HepG2 (cell line): ENCODE data around the gene MYLK. TPM values are rescaled to one million over a fixed set of nuclear protein-coding genes. Genes with fewer than 3 reads are reported as not detected.

Experiments
- ASH2L ChIP-seq: fragments of 300-600, 200-600 bp; sonication (generic); IDR thresholded peaks from 2 replicates; pipeline ENCODE4 v1.7.0; 2017; ENCODE audit warnings: low read depth, mild to moderate bottlenecking, moderate library complexity, mixed read lengths, low read length; ENCODE audit not compliant: insufficient read length
- FOXM1 ChIP-seq: sonication (generic); formaldehyde crosslinking; IDR thresholded peaks from 2 replicates; pipeline ENCODE4 v1.5.0; 2020; ENCODE audit warnings: missing genetic modification reagents
- GFI1 ChIP-seq: sonication (generic); formaldehyde crosslinking; IDR thresholded peaks from 2 replicates; pipeline ENCODE4 v1.5.0; 2020; ENCODE audit warnings: missing genetic modification reagents, mild to moderate bottlenecking, borderline replicate concordance
- HDAC6 ChIP-seq: fragments of 200-600 bp; sonication (generic); IDR thresholded peaks from 2 replicates; pipeline ENCODE4 v1.7.0; 2017; ENCODE audit warnings: mild to moderate bottlenecking, antibody characterized with exemption, low read length, low read depth
- KLF9 ChIP-seq: IDR thresholded peaks from 2 replicates; pipeline ENCODE4 v1.6.1; 2016; ENCODE audit warnings: low read depth
- MIXL1 ChIP-seq: IDR thresholded peaks from 2 replicates; pipeline ENCODE4 v1.6.1; 2016
- NKX3-1 ChIP-seq: sonication (generic); formaldehyde crosslinking; IDR thresholded peaks from 2 replicates; pipeline ENCODE4 v1.5.0; 2020; ENCODE audit warnings: missing genetic modification reagents
- RBM22 ChIP-seq: fragments of 200-400 bp; formaldehyde crosslinking; optimal IDR thresholded peaks from 2 replicates; pipeline ENCODE3; 2017; ENCODE audit warnings: mild to moderate bottlenecking, low read length, moderate library complexity
- SRY ChIP-seq: sonication (generic); formaldehyde crosslinking; IDR thresholded peaks from 2 replicates; pipeline ENCODE4 v1.8.0; 2022; ENCODE audit warnings: mild to moderate bottlenecking, missing genetic modification reagents
- ZC3H13 ChIP-seq: sonication (generic); formaldehyde crosslinking; IDR thresholded peaks from 2 replicates; pipeline ENCODE4 v1.8.1; 2023; ENCODE audit warnings: mild to moderate bottlenecking, missing genetic modification reagents, moderate library complexity
- ZFP90 ChIP-seq: sonication (generic); formaldehyde crosslinking; IDR thresholded peaks from 2 replicates; pipeline ENCODE4 v1.8.0; 2022; ENCODE audit warnings: missing genetic modification reagents, mild to moderate bottlenecking, inconsistent platforms, borderline replicate concordance
- ZNF12 ChIP-seq: sonication (generic); formaldehyde crosslinking; IDR thresholded peaks from 2 replicates; pipeline ENCODE4 v1.5.0; 2020; ENCODE audit warnings: missing genetic modification reagents
- ZNF264 ChIP-seq: sonication (generic); formaldehyde crosslinking; IDR thresholded peaks from 2 replicates; pipeline ENCODE4 v1.4.0; 2020; ENCODE audit warnings: missing genetic modification reagents
- ZNF564 ChIP-seq: sonication (generic); formaldehyde crosslinking; IDR thresholded peaks from 2 replicates; pipeline ENCODE4 v1.8.1; 2023; ENCODE audit warnings: mild to moderate bottlenecking, missing genetic modification reagents
- ZNF652 ChIP-seq: IDR thresholded peaks from 2 replicates; pipeline ENCODE4 v1.6.1; 2016; ENCODE audit warnings: low read depth, borderline replicate concordance
- polyA plus RNA-seq, 8 experiments: library from polyadenylated mRNA; depleted of rRNA in 3 of 8; stranded (reverse) in 7 of 8; unstranded in 1 of 8; fragments of >200 nt; fragmentation: Illumina TruSeq in 4 of 8; extraction: Trizol in 4 of 8; gene quantifications; 2 replicates each; pipeline versions ENCODE4 v1.2.1 to v1.2.3, GENCODE V29; 2011 to 2016; ENCODE audit warnings: low read depth in 4 of 8, missing spikeins in 1 of 8, mixed read lengths in 1 of 8; ENCODE audit not compliant: insufficient read depth in 1 of 8
- total RNA-seq, 5 experiments: library from RNA; depleted of rRNA; stranded (reverse); fragments of >200 nt; fragmentation: Illumina TruSeq; extraction: Trizol; gene quantifications; 2 replicates each; pipeline ENCODE4 v1.2.3, GENCODE V29; 2016; ENCODE audit warnings: low read depth in 1 of 5
- TF ChIP-seq, protein P1 (sequence below): sonication (generic); formaldehyde crosslinking; IDR thresholded peaks from 2 replicates; pipeline ENCODE4 v1.8.0; 2022; ENCODE audit warnings: missing genetic modification reagents, low read depth, mild to moderate bottlenecking, borderline replicate concordance
- TF ChIP-seq, protein P2 (sequence below): sonication (generic); formaldehyde crosslinking; IDR thresholded peaks from 2 replicates; pipeline ENCODE4 v1.8.0; 2023; ENCODE audit warnings: mild to moderate bottlenecking, missing genetic modification reagents
- TF ChIP-seq, protein P3 (sequence below): sonication (generic); formaldehyde crosslinking; IDR thresholded peaks from 2 replicates; pipeline ENCODE4 v1.5.1; 2020; ENCODE audit warnings: mild to moderate bottlenecking, missing genetic modification reagents, moderate library complexity
- TF ChIP-seq, protein P4 (sequence below): sonication (generic); formaldehyde crosslinking; IDR thresholded peaks from 2 replicates; pipeline ENCODE4 v1.4.0; 2020; ENCODE audit warnings: missing genetic modification reagents

MYLK gene
- total and polyA plus RNA-seq, 2 of the 13 experiments (the other 11 are each of a cell fraction or from before 2014, with no cell fraction given) = 10.6 to 34.9 TPM

DNA sequence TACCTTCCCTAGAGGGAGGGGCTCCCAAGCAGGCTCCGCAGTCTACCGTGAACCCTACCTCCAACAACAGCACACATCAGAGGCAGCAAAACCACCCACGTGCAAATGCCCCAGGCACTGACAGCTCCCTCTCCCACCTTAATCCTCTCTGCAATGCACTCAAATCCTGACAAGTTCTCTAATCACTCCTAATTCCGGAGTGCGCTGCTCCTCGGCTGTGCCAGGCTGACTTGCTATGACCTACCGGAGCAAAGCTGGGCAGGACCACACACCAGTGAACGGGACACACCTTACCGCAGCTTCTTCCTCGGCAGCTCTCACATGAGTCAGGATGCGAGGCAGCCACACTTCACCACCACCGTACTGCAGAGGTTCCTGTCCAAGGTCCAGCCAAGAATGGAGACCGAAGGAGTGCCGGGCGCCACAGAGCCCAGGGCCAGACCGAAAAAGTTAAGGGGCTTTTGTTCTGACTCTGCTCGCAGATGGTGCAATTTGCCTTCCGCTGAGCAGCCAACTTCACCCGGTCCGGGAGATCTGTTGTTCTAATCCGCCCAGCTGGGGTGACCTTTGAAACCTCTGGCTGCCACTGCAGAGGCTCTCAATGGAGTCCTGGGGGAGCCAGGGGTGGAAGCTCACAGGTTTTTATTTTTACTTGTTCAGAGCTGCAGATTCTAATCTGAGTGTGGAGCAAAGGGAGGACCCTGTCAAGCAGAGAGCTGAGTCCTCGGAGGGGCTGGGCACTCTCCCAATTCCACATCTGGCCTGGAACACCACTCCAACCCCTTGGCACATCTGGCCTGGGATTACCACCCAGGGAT is 84.4 kb downstream of the MYLK start (continued):
- TF ChIP-seq, protein P1, sequence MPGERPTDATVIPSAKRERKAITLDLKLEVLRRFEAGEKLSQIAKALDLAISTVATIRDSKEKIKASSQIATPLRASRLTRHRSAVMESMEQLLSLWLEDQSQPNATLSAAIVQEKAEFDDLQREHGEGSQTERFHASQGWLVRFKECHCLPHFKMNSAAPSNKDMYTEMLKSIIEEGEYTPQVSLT (CRISPR knock-in tag) = no peak
- TF ChIP-seq, protein P2, sequence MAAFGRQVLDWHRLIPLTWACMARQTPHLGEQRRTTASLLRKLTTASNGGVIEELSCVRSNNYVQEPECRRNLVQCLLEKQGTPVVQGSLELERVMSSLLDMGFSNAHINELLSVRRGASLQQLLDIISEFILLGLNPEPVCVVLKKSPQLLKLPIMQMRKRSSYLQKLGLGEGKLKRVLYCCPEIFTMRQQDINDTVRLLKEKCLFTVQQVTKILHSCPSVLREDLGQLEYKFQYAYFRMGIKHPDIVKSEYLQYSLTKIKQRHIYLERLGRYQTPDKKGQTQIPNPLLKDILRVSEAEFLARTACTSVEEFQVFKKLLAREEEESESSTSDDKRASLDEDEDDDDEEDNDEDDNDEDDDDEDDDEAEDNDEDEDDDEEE (CRISPR knock-in tag) = no peak
- TF ChIP-seq, protein P3, sequence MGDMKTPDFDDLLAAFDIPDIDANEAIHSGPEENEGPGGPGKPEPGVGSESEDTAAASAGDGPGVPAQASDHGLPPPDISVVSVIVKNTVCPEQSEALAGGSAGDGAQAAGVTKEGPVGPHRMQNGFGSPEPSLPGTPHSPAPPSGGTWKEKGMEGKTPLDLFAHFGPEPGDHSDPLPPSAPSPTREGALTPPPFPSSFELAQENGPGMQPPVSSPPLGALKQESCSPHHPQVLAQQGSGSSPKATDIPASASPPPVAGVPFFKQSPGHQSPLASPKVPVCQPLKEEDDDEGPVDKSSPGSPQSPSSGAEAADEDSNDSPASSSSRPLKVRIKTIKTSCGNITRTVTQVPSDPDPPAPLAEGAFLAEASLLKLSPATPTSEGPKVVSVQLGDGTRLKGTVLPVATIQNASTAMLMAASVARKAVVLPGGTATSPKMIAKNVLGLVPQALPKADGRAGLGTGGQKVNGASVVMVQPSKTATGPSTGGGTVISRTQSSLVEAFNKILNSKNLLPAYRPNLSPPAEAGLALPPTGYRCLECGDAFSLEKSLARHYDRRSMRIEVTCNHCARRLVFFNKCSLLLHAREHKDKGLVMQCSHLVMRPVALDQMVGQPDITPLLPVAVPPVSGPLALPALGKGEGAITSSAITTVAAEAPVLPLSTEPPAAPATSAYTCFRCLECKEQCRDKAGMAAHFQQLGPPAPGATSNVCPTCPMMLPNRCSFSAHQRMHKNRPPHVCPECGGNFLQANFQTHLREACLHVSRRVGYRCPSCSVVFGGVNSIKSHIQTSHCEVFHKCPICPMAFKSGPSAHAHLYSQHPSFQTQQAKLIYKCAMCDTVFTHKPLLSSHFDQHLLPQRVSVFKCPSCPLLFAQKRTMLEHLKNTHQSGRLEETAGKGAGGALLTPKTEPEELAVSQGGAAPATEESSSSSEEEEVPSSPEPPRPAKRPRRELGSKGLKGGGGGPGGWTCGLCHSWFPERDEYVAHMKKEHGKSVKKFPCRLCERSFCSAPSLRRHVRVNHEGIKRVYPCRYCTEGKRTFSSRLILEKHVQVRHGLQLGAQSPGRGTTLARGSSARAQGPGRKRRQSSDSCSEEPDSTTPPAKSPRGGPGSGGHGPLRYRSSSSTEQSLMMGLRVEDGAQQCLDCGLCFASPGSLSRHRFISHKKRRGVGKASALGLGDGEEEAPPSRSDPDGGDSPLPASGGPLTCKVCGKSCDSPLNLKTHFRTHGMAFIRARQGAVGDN (CRISPR knock-in tag) = peak; percentile 90
- TF ChIP-seq ZC3H13 = no peak
- TF ChIP-seq ZNF564 = no peak
- peak; percentile 70 for TF ChIP-seq ASH2L
- TF ChIP-seq KLF9 (CRISPR knock-in tag) = no peak
- TF ChIP-seq ZNF264 (CRISPR knock-in tag) = 0 out of 2 replicates have a peak, but pooled peaks have one; percentile 12
- TF ChIP-seq RBM22 = peak; percentile 74
- no peak for TF ChIP-seq HDAC6
- peak; percentile 39; the same call in 1 of the 2 replicates for TF ChIP-seq GFI1
- peak; percentile 64; the same call in 1 of the 2 replicates for TF ChIP-seq ZFP90
- 0 out of 2 replicates have a peak, but pooled peaks have one; percentile 27 for TF ChIP-seq SRY (CRISPR knock-in tag)
- no peak for TF ChIP-seq FOXM1 (CRISPR knock-in tag)
- no peak for TF ChIP-seq MIXL1 (CRISPR knock-in tag)
- TF ChIP-seq, protein P4, sequence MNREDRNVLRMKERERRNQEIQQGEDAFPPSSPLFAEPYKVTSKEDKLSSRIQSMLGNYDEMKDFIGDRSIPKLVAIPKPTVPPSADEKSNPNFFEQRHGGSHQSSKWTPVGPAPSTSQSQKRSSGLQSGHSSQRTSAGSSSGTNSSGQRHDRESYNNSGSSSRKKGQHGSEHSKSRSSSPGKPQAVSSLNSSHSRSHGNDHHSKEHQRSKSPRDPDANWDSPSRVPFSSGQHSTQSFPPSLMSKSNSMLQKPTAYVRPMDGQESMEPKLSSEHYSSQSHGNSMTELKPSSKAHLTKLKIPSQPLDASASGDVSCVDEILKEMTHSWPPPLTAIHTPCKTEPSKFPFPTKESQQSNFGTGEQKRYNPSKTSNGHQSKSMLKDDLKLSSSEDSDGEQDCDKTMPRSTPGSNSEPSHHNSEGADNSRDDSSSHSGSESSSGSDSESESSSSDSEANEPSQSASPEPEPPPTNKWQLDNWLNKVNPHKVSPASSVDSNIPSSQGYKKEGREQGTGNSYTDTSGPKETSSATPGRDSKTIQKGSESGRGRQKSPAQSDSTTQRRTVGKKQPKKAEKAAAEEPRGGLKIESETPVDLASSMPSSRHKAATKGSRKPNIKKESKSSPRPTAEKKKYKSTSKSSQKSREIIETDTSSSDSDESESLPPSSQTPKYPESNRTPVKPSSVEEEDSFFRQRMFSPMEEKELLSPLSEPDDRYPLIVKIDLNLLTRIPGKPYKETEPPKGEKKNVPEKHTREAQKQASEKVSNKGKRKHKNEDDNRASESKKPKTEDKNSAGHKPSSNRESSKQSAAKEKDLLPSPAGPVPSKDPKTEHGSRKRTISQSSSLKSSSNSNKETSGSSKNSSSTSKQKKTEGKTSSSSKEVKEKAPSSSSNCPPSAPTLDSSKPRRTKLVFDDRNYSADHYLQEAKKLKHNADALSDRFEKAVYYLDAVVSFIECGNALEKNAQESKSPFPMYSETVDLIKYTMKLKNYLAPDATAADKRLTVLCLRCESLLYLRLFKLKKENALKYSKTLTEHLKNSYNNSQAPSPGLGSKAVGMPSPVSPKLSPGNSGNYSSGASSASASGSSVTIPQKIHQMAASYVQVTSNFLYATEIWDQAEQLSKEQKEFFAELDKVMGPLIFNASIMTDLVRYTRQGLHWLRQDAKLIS (CRISPR knock-in tag) = no peak
- TF ChIP-seq ZNF12 (CRISPR knock-in tag) = peak; percentile 88
- no peak for TF ChIP-seq ZNF652 (CRISPR knock-in tag)
- peak; percentile 24; the same call in 1 of the 2 replicates for TF ChIP-seq NKX3-1 (CRISPR knock-in tag)
